Lung microvascular endothelial cell (primary cell): Measurements from ENCODE around the gene DOK1. TPM values are rescaled to one million over a fixed set of nuclear protein-coding genes. Genes with fewer than 3 reads are reported as not detected.

ENCODE experiments used
- DNase-seq, 2 donors: peaks; one replicate each; pipeline versions ENCODE4 v3.0.0 to v3.0.0-alpha.2; 2010; ENCODE audit warnings: low read depth in 2 of 2
- total RNA-seq: library from RNA; depleted of rRNA; stranded (reverse); fragments of >200 nt; gene quantifications from 2 replicates; pipeline ENCODE4 v1.2.1, GENCODE V29; 2014

DOK1 gene
- 19.0 and 22.0 TPM in 2 replicates for total RNA-seq

DNA sequence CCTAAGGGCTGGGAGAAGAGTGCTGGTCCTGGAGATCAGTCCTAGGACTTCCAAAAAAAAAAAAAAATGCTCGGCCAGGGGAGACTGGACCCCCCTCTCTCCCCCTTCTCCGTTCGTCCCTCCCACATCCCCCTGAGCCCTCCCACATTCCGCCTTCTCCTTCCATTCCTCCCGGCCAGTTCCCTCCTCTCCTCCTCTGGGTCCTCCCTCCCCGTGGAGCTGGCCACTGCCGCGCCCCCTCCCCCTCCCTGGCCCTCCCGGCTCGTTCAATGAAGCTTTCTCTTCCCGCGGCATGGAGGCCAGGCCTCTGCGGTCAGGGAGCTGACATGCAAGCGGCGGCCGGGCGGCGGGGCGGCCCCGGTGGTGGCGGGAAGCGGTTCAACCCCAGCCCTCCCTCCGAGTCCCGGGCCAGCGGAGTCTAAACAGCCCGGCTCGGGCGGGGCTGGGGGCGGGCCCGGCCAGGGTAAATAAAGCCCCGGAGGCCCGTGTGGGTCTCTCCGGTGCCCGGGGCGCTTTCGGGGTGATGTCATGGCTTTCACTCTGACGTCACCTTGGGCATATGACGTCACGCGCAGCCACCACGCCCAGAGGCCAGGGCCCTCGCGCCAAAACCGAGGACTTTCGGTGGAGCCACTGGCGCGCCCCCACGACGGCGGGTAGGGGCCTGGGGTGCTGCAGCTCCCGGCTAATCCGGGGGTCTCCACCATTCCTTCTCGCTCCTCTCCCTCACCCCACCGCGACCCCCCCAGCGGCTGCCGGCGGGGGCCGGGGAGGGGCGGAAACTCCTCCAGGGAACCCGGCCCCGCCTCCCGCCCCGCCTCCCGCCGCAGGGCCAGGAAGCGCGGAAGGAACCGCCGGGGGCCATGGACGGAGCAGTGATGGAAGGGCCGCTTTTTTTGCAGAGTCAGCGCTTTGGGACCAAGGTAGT is at the start of gene DOK1, which contains the start of gene LOXL3:
TSS of gene DOK1 (plus strand) at position 829 of the 928 bp plus-strand sequence. CDS start at position 864, 35 bp downstream.
TSS of gene LOXL3 (minus strand) at position 51 of the 928 bp plus-strand sequence. CDS start 1,308 bp downstream, outside the sequence.
- peak; percentile 70 to 84 for DNase-seq

DNA sequence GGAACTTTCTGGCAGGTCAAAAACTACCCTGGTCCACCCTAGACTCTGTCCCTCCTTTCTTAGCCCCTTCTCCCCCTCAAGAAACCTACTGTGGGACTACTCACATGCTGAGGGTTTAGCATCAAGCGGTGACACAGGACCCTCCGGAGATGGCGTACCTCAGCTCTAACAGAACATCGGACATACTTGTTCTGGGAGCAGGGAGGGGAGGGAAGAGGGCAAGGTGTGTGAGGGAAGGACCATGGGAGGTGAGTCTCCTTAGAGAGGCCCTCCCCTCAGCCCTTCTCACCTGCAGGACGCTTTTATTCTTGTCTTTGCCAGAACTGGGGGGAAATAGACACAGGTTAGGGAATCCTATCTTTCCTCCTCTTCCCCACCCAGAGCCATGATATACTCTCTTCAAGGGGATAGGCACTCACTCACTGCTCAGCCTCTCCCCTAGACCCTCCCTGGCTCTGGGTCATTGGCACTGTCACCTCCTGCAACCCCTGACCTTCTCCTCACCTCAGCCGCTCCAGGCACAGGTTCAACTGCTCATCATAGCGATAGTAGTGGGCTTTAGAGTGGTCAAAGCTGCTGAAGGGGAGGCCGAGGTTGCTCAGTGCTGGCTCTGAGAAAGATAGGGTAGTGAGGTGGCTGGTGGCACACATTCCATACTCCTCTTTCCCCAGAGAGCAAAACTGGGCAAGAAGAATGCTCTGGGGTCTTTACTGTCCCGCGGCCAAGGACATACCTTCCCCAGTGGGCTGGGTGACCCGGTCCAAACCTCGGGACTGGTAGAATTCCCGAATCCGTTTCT is 48.9 kb upstream of the DOK1 start:
- DNase-seq, result no peak

DNA sequence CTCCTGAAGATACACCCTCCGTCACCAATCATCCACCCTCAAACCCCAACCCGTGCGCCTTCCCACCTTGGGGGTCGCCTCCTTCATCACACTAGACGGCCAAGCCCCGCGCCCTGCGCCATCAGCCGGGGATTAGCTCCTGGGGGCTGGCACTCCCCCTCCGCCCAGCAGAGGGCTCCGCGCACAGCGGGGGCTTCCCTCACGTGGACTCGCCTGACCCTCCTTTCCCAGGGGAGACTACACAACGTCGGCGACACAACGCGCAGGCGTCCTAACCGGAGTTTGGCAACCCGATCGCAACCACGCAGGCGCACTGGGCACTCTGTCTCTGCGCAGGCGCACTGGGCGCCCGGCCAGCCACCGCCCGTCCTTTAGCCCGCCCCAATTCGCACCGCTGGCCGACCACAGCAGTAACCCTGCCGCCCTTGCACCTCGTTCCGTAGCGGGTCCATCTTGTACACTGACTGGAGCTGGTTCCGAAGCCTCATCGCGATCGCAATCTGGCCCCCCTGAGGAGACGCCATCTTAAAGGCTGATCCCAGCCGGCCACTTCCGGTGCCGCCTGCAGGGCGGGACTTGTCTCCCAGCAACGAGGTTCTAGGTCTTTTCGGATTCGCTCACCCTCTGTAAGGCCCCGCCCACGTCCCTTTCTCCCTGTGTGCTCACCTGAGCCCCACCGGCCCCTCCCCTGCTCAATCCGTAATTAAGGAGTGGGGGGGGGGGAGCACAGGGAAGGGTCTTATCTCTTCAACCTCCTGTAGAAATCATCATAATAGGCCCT is 47.2 kb upstream of the DOK1 start, which contains the start of gene PCGF1:
TSS of gene PCGF1 (minus strand) at position 551 of the 781 bp plus-strand sequence. CDS start at position 524, 27 bp downstream.
- DNase-seq, result peak; percentile 97 to 98

DNA sequence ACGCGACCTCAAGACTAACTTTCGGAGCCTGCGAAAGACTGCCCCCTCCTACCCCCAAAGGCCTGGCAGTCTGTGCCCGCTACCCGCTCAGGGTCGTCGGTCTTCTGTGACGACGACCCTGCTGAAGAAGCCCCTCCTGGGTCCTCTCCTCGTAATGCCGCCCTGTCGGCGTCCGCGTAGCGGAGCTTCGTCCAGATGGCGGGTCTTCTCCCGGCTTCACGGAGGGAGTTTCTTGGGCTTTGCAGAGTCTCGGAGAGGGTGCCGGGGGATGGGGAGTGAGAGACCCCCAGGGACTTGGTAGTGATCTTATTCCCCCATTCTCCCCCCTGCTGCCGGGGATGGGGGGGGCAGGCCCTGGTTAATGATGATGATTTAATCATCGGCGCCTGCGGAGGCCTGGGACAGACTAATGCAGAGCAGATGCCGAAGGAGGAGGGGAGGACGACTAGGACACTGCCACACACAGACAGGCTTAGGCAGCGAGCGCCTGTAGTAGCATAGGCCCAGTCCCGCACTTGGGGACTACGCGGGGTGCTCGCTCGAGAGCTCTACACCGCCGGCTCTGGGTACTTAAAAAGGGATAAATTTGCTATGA is 46.5 kb upstream of the DOK1 start:
- peak in 1 of 2 donors; percentile 24 for DNase-seq

DNA sequence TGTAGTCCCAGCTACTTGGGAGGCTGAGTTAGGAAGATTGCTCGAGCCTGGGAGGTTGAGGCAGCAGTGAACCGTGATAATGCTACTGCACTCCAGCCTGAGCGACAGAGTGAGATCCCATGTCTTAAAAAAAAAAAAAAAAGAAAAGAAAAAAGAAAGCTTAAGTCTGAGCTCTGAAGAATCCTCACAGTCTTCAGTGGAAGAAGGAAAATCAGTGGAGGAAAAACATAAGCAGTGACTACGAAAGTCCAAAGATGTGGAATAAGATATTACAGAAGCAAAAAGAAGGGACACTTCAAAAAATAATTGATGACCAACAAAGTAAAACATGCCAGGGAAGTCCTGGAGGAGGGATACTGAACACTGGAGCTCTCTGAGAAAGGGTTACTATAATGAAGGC is 44.2 kb upstream of the DOK1 start:
- DNase-seq, result no peak

DNA sequence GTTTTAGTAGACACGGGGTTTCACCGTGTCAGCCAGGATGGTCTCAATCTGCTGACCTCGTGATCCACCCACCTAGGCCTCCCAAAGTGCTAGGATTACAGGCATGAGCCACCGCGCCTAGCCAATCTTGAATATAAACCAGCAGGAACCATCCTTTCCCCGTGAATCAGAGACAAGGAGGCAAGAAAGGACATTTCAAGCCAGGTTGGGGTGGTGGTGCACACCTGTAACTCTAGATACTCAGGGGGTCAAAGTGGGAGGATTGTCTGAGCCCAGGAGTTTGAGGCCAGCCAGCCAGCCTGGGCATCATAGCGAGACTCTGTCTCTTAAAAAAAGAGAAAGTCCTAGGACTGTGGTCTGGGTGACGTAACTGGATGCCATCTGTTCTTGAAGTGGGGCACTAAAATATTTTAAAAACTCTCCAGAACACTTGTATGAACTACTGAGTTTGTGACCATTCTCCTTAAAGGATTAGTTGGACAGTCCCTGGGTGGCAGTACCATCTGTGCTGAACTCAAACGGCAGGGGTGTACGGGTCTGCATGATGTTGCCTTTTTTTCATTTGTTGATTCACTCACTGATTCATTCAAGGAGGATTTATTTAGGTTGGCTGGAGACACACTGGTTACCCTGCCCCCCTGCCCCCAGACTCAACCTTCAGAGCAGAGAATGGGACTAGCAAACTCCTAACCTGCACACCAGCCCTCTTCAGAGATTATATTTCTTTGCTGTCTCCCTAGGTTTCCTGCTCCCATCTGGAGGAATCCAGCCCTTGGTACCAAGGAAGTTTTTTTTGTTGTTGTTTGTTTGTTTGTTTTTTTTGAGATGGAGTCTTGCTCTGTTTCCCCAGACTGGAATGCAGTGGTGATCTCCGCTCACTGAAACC is 43.2 kb upstream of the DOK1 start:
- DNase-seq, result no peak

DNA sequence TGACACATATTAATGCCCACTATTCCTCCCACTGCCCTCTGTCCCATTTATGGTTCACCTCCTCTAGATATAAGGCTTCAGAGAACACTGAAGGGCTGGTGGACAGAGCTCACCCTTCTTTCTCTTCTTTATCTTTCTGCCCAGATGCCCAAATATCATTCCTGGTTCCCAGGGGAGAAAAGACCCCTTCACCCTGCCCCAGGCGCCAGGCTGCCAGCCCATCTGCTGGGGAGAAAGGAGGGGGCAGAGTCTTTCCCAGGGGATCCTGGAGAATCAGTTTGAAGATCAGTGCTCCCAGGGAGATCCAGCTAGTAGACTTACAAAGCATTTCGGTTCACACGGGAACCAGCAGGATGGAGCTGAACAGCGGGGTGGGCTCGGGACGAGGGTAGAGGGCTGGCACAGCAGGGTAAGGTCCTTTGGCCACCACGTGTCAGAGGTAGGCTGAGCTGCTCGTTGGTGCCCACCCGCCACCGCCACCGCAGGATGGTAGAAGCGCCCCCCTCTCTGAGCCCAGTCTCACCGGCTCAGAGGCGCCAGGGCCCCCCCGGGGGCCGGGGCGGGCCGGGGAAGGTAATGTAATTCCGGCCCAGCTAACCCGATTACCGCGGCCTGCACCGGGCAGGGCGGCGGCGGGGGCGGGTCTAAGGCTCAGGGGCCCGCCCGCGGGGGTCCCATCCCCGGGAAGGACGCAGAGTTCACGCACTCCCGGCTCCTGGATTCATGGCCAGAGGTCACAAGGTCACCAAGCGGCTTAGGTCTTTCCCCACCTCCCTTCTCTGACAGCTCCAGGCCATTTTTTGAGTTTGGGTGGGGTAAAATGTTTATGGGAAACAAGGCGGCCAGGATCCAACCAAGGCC is 41.5 kb upstream of the DOK1 start:
- DNase-seq, result no peak

DNA sequence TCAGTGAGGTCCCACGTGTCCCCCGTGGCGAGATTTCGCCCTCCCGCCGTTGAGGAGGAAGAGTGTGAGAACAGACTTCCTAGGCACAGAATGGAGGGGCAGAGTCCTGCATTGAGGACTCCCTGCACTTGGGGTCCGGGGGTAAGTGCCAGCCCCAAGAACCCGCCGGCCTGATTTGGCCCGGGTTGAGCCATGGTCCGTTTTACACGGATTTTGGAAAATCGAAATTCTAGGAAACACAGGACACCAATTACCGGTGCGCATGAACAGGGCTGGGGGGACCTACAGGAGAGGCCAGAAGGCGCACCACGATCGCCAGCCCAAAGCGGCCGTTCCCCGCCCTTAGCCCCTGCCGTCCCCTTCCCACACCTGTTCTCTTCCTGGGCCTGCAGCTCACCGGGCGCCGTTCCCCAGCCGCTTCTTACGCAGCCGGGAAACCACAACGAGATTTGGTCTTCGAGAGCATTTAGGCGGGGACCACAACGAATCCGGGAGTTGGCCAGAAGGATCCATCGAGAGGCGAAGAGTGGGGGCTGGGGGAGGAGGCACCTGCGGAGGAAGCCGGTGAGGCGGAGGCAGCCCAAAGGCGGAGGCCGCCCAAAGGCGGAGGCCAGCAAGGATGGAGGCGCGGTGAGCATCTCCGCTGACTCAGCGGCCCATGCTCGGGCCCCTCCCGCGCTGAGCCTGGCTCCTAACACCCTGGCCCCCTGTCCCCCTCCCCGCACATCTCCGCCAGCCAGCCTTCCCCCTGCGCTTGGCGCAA is 40.7 kb upstream of the DOK1 start:
- DNase-seq, result no peak

DNA sequence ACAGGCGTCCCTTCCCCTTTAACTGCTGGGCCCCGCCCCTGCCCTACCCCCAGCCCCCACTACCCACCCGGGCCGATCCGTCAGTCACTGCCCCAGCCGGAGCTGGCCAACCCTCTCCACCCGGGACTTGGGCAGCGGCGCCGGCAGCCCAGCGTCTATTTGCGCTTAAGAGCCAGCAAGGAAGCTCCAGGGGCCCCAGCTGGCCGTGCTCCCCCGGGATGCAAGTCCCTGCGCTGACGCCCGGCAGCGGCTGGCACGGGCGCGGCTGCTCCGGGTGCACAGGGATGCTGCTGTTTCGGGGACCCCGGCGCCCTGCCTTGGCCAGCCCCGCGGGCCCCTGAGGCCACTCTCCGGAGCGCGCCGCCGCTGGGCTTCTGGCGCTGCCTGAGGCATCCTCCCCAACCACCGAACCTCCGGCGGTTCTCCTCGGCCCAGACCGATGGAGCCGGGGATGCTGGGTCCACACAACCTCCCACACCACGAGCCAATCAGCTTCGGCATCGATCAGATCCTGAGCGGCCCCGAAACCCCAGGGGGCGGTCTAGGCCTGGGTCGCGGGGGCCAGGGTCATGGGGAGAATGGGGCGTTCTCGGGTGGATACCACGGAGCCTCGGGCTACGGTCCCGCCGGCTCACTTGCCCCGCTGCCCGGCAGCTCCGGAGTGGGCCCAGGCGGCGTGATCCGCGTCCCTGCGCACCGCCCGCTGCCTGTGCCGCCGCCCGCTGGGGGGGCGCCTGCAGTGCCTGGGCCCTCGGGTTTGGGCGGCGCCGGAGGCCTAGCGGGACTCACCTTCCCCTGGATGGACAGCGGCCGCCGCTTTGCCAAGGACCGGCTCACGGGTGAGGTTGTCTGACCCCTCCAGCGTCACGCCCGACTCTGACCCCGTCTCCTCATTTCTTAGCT is 39.9 kb upstream of the DOK1 start, which contains the start of gene TLX2:
TSS of gene TLX2 (plus strand) at position 83 of the 903 bp plus-strand sequence. CDS start at position 440, 357 bp downstream.
- DNase-seq, result no peak

DNA sequence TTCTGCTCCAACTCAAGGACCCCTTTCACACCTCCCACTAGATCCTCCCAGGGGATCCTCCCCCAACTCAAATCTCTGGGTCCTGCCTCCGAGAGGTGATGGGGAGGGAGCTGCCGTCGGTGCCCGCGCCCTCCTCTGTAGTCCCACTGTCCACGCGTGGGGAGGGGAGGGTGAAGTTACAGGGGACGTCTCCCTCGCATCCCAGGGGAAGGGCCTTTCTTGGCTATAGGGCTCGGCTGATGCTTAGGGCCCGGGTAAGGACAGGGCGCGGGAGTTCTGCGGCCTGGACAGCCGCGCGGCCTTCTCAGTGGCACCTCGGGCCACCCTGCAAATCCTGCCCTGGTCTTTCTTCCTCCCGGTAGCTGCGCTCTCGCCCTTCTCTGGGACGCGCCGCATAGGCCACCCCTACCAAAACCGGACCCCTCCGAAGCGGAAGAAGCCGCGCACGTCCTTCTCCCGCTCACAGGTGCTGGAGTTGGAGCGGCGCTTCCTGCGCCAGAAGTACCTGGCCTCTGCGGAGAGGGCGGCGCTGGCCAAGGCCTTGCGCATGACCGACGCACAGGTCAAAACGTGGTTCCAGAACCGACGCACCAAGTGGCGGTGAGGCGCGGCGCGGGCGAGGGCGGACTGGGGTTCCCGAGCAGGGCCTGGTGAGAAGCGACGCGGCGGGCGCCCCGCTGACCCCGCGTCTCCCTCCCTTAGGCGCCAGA is 39.1 kb upstream of the DOK1 start:
- no peak for DNase-seq

DNA sequence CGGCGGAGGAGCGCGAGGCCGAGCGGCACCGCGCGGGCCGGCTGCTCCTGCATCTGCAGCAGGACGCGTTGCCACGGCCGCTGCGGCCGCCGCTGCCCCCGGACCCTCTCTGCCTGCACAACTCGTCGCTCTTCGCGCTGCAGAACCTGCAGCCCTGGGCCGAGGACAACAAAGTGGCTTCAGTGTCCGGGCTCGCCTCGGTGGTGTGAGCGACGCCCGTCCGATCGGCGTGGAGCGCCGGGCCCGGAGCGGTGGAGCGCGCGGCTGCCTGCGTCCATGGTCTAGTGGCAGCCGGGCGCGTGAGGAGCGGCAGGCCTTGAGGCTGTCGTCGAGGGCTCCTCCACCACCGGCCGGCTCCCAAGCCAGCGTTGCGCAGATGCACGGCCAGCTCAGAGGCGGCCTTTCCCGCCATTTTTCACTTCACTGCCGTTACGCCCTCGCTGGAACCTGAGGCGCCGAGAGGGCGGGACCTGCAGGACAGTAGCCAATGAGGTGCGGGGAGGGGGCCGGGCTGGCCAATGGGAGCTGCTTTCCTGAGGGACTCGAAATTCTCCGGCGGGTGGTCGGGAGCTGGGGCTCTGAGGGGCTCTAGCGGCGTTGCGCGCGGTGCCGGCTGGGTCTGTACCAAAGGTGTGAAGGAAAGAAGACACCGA is 38.4 kb upstream of the DOK1 start:
- peak; percentile 53 to 76 for DNase-seq

DNA sequence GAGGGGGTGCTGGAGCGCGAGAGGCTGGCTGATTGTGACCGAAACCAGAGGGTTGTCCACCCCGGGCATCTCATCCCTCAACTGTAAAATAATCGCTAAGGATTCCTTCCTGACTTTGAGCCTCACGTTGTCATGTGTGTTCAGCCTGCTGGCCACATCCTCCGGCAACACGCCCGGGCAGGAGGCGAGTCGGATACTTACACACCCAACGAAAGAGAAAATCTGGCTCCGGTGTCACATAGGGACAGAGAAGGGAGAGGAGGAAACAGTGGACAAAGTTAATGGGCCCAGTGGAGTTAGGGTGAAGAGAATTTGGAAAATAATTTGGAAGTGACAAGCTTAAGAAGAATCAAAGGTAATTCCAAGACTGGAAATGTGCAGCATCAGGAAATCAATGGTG is 37.9 kb upstream of the DOK1 start:
- DNase-seq, result no peak

DNA sequence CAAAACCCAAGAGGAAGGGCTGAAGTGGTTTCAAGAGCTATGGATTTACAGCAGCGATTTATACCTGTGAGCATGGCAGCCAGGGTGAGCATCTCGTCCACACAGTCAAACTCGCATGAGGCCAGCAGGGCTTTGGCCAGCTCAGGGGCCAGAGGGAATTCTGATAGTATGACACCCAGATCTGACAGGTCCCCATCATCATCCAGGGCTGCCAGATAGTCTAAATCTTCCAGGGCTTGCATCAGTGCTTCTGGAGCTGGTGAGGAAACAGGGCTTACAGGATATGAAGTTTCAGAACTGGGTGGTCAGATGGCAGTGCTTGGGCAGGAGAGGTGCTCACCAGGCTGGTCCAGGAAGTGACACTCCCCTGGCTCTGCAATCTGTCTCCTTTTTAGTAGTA is 32.0 kb upstream of the DOK1 start:
- no peak for DNase-seq

DNA sequence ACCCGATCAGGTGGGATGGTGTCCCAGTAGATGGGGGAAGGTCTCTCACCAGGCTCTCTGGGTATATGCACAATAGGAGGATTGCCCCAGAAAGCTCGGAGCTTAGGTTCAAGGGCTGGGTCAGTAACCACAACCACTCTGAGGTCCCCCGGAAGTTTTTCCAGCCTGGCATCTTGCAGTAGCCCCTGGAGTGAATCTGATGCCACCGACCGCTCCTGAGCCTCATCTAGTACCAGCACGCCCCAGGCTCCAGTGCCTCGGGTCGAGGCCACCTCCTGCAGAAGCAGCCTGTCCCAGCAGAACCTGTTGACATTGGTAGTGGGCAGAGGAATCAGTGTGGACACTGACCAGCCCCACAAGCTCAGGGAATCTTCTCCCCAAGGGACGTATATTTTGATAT is 30.5 kb upstream of the DOK1 start:
- no peak for DNase-seq

DNA sequence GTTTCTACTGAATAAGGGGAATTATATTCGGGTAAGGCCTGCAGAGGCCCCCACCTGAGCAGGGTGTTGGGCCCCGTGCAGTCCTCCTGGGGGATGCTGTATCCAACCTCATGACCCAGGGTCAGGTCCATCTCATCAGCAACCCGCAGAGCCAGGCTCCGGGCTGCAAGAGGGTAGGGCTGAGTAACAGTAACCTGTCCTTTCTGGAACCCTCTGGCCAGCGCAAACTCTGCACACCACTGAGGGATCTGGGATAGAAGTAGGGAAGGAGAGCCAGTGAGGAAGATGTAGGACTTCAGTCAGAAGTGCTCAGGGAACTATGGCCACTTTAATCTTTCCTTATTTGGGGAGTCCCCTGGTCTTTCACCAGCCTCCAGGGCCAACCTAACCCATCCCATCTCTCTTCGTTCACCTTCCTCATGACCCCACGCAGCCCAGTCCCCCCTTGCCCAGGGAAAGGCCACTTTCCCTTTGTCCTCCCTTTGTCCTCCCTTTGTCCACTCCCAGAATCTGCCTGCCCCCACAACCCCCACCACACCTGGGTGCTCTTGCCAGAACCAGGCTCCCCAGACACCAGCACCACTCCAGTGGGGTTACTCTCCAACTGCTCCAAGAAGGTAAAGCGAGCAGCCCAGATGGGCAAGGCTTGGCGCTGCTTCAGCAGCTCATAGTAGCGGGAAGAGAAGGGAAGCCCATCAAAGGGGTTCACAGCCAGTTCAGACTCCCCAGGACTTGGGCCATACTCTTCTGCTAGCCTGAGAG is 29.4 kb upstream of the DOK1 start:
- DNase-seq, result no peak
